B cell (primary cell): ENCODE data around the gene RGL3. TPM values are rescaled to one million over a fixed set of nuclear protein-coding genes. Genes with fewer than 3 reads are reported as not detected.

Experiments used
- ATAC-seq: fragments of 200-7000 bp; cut with Tn5 transposase; one replicate; pipeline ENCODE4 v1.10.0; 2021; ENCODE audit warnings: low read depth, mild to moderate bottlenecking, moderate number of reproducible peaks, moderate library complexity
- CTCF ChIA-PET: fragments of 350-600 bp; sonication (Branson Sonifier 250); formaldehyde crosslinking; loops from one replicate; lab custom pipeline; 2021; ENCODE audit warnings: antibody characterized with exemption, inconsistent platforms; lab: Charles Lee
- POLR2A ChIA-PET: fragments of 350-600 bp; sonication (Branson Sonifier 250); formaldehyde crosslinking; loops from one replicate; lab custom pipeline; 2021; ENCODE audit warnings: antibody characterized with exemption; lab: Charles Lee
- DNase-seq: peaks from one replicate; pipeline ENCODE4 v3.0.0; 2013
- H2AFZ ChIP-seq: 2 replicates; pipeline ENCODE4 v1.6.1; 2012; ENCODE audit warnings: mild to moderate bottlenecking, low read depth, low read length; ENCODE audit not compliant: insufficient read depth, poor library complexity, severe bottlenecking
- H3K27ac ChIP-seq, 2 donors: 1 replicate in 1 of 2; 2 replicates in 1 of 2; pipeline ENCODE4 v1.5.1; 2012 to 2013; ENCODE audit warnings: low read length in 2 of 2, mild to moderate bottlenecking in 2 of 2, moderate library complexity in 1 of 2
- H3K27me3 ChIP-seq, 4 experiments: fragments of 200-600 bp in 1 of 4; sonication (generic) in 1 of 4; replicated peaks in 1 of 4; 1 replicate in 2 of 4; 2 replicates in 2 of 4; pipeline versions ENCODE4 v1.6.1 to v1.7.0; 2013 to 2016; ENCODE audit warnings: low read length in 3 of 4, mild to moderate bottlenecking in 2 of 4, mixed read lengths in 1 of 4, moderate library complexity in 1 of 4; ENCODE audit not compliant: insufficient read depth in 4 of 4, control insufficient read depth in 3 of 4; ENCODE audit errors: control extremely low read depth in 1 of 4
- H3K36me3 ChIP-seq, 2 experiments: replicated peaks in 1 of 2; 1 replicate in 1 of 2; 2 replicates in 1 of 2; pipeline versions ENCODE4 v1.6.1 to v1.7.1; 2013; ENCODE audit warnings: low read length in 1 of 2; ENCODE audit not compliant: insufficient read depth in 2 of 2, control insufficient read depth in 1 of 2; ENCODE audit errors: control extremely low read depth in 1 of 2, extremely low read depth in 1 of 2
- H3K4me1 ChIP-seq, 2 donors: fragments of 200-600 bp in 1 of 2; sonication (generic) in 1 of 2; 1 replicate in 1 of 2; 2 replicates in 1 of 2; pipeline versions ENCODE4 v1.5.1 to v1.6.1; 2013 to 2017; ENCODE audit warnings: low read length in 2 of 2; ENCODE audit not compliant: control insufficient read depth in 2 of 2, insufficient read depth in 2 of 2
- H3K4me2 ChIP-seq: replicated peaks from 2 replicates; pipeline ENCODE3; 2012; ENCODE audit warnings: mild to moderate bottlenecking, low read depth, low read length; ENCODE audit not compliant: poor library complexity, severe bottlenecking
- H3K4me3 ChIP-seq, 5 experiments: fragments of 200-600 bp in 1 of 5; sonication (generic) in 1 of 5; 1 replicate in 3 of 5; 2 replicates in 2 of 5; pipeline versions ENCODE4 v1.5.1 to v1.7.0; 2011 to 2016; ENCODE audit warnings: low read length in 4 of 5, mild to moderate bottlenecking in 4 of 5, low read depth in 2 of 5, control low read depth in 1 of 5, moderate library complexity in 1 of 5; ENCODE audit not compliant: insufficient read depth in 1 of 5; ENCODE audit errors: control extremely low read depth in 1 of 5, extremely low read depth in 1 of 5
- H3K79me2 ChIP-seq: fragments of 200-600 bp; sonication (generic); one replicate; pipeline ENCODE4 v1.6.0; 2016; ENCODE audit warnings: low read length; ENCODE audit not compliant: control insufficient read depth, insufficient read depth
- H3K9ac ChIP-seq: fragments of 200-600 bp; sonication (generic); 2 replicates; pipeline ENCODE4 v1.6.1; 2017; ENCODE audit warnings: mild to moderate bottlenecking, low read length, moderate library complexity
- H3K9me3 ChIP-seq, 3 donors: one replicate each; pipeline versions ENCODE4 v1.6.1 to v1.7.1; 2013; ENCODE audit warnings: low read length in 2 of 3; ENCODE audit not compliant: control insufficient read depth in 2 of 3, insufficient read depth in 1 of 3; ENCODE audit errors: control extremely low read depth in 1 of 3
- H4K20me1 ChIP-seq: 2 replicates; pipeline ENCODE4 v1.6.0; 2012; ENCODE audit warnings: mild to moderate bottlenecking, low read length; ENCODE audit not compliant: insufficient read depth, control insufficient read depth, poor library complexity, severe bottlenecking
- H3K27ac Mint-ChIP-seq: one replicate; pipeline ENCODE4 v1.8.0; 2021; ENCODE audit warnings: mixed read lengths
- H3K27me3 Mint-ChIP-seq: one replicate; pipeline ENCODE4 v1.8.0; 2021; ENCODE audit warnings: mixed read lengths
- H3K4me1 Mint-ChIP-seq: one replicate; pipeline ENCODE4 v1.8.0; 2021; ENCODE audit warnings: mixed read lengths
- H3K4me3 Mint-ChIP-seq: one replicate; pipeline ENCODE4 v1.8.0; 2021; ENCODE audit warnings: mixed read lengths
- H3K9me3 Mint-ChIP-seq: one replicate; pipeline ENCODE4 v1.8.0; 2022; ENCODE audit warnings: mixed read lengths; ENCODE audit not compliant: insufficient read depth
- CTCF ChIP-seq: fragments of 200-600 bp; IDR thresholded peaks from one replicate; pipeline ENCODE4 v1.8.0; 2022; ENCODE audit warnings: antibody characterized with exemption, mild to moderate bottlenecking
- EZH2 ChIP-seq: IDR thresholded peaks from 2 replicates; pipeline ENCODE4 v1.6.1; 2012; ENCODE audit warnings: borderline replicate concordance, low read depth, mild to moderate bottlenecking, moderate library complexity, low read length; ENCODE audit not compliant: insufficient read depth, poor library complexity, severe bottlenecking
- WGBS: methylation state at CpG from one replicate; pipeline ENCODE4 v1.1.5; 2013; ENCODE audit warnings: missing lambda C conversion rate; ENCODE audit not compliant: insufficient coverage; 5-methylcytosine and 5-hydroxymethylcytosine counted together
- intact Hi-C: fragments of 100-400 bp; cut with micrococcal nuclease; formaldehyde crosslinking; loops from one replicate; pipeline ENCODE4 v1.10.0; 2022
- polyA plus RNA-seq: library from polyadenylated mRNA; depleted of rRNA; stranded (reverse); fragments of >200 nt; gene quantifications from 2 replicates; pipeline ENCODE4 v1.2.3, GENCODE V29; 2012
- total RNA-seq, 2 donors: library from RNA; stranded (reverse); fragments of 120-200 nt in 1 of 2; gene quantifications; 1 replicate in 1 of 2; 2 replicates in 1 of 2; pipeline versions ENCODE4 v1.2.3 to v1.2.4, GENCODE V29; 2013 to 2022

Gene RGL3
- total and polyA plus RNA-seq, 2 donors (not counting 1 experiment from before 2014, with no cell fraction given) = 0.54 to 2.8 TPM

- Histone ChIP-seq H3K4me3 (no peak overlapping the region), H3K9me3 (no peaks in the 10 kb centered on the region), H4K20me1 (peaks cover 60% of the 10 kb centered on the region), H3K79me2 (peaks cover 11% of the 10 kb centered on the region), H2AFZ (no peak overlapping the region), H3K36me3 (peaks cover 0 to 90% of the 10 kb centered on the region in 2 experiments), H3K27ac (no peak overlapping the region), H3K4me1 (no peaks in the 10 kb centered on the region), H3K4me2 (no peak overlapping the region), H3K9ac (no peak overlapping the region), H3K27me3 (no peaks in the 10 kb centered on the region)
- TF ChIP-seq CTCF (no peak), EZH2 (no peak)
- 95% methylated on average over 11 of the region's 13 CpGs for WGBS
- ATAC-seq = no peak
- peaks cover 4% of the 10 kb centered on the region for H3K4me1 Mint-ChIP-seq
- H3K27me3 Mint-ChIP-seq = no peaks in the 10 kb centered on the region
- ChIA-PET POLR2A (interaction anchor here (0.7 kb wide), 1 partner anchor 153 kb away, joined by 3 read pairs; no protein-coding TSS in a partner anchor), CTCF (interaction anchor here (1.0 to 4.2 kb wide), 9 partner anchors 10 to 318 kb away, joined by 3 to 27 read pairs (median 4); partner anchors contain the start of genes PRKCSH and SWSAP1)
- H3K9me3 Mint-ChIP-seq = no peaks in the 10 kb centered on the region
- H3K4me3 Mint-ChIP-seq = no peak overlapping the region
- no peak for DNase-seq
- H3K27ac Mint-ChIP-seq = no peak overlapping the region
- intact Hi-C loops = no loop called here
Measured at GRCh38 chr19:11445141-11445540, 26.0 kb upstream of the RGL3 start.

GRCh38 chr19:11444059-11444458, 24.9 kb upstream of the RGL3 start:
- ChIA-PET POLR2A (no interaction called here), CTCF (interaction anchor here (0.9 to 3.8 kb wide), 5 partner anchors 8 to 200 kb away, joined by 3 to 9 read pairs (median 5); partner anchors contain the start of genes ODAD3 and PRKCSH)
- Mint-ChIP-seq H3K27me3 (no peaks in the 10 kb centered on the region), H3K4me3 (no peak overlapping the region), H3K4me1 (peaks cover 4% of the 10 kb centered on the region), H3K9me3 (no peaks in the 10 kb centered on the region), H3K27ac (no peak overlapping the region)
- TF ChIP-seq CTCF (no peak), EZH2 (no peak)
- Histone ChIP-seq H3K27ac (no peak overlapping the region), H3K4me3 (no peak overlapping the region), H4K20me1 (peaks cover 60% of the 10 kb centered on the region), H3K9ac (no peak overlapping the region), H3K4me2 (no peak overlapping the region), H3K79me2 (peaks cover 15% of the 10 kb centered on the region), H3K4me1 (no peaks in the 10 kb centered on the region), H3K9me3 (no peaks in the 10 kb centered on the region), H3K27me3 (no peaks in the 10 kb centered on the region), H3K36me3 (peaks cover 0 to 83% of the 10 kb centered on the region in 2 experiments), H2AFZ (no peak overlapping the region)
- 94% methylated on average over 5 of the region's 5 CpGs for WGBS
- intact Hi-C loops = no loop called here
- ATAC-seq (no peak), DNase-seq (no peak)
